MCF 10A (cell line): Measurements from ENCODE around the gene B3GNT3. TPM values are rescaled to one million over a fixed set of nuclear protein-coding genes. Genes with fewer than 3 reads are reported as not detected.

Source experiments
- BruUV-seq: library from RNA; stranded (reverse); fragments of 400-500 nt; replicated peaks from 2 replicates; lab custom pipeline; 2021; lab: Mats Ljungman, UMichigan
- CTCF ChIA-PET: fragments of 300-600 bp; sonication (Branson Sonifier 250); formaldehyde crosslinking; extraction: SDS; loops from one replicate; lab custom pipeline; 2021; ENCODE audit warnings: antibody characterized with exemption, inconsistent platforms; lab: Yijun Ruan, JAX
- POLR2A ChIA-PET: fragments of 300-600, 350-650 bp; sonication (Branson Sonifier 250); formaldehyde crosslinking; extraction: SDS; loops from one replicate; lab custom pipeline; 2020; ENCODE audit warnings: antibody characterized with exemption, inconsistent platforms; lab: Yijun Ruan, JAX
- DNase-seq: peaks from one replicate; pipeline ENCODE4 v3.0.0-alpha.2; 2018; ENCODE audit not compliant: unreplicated experiment
- H3K27ac Mint-ChIP-seq: one replicate; pipeline ENCODE4 v1.8.0; 2022; ENCODE audit warnings: mild to moderate bottlenecking, low read depth, mixed read lengths; ENCODE audit not compliant: unreplicated experiment
- H3K27me3 Mint-ChIP-seq: one replicate; pipeline ENCODE4 v1.8.0; 2022; ENCODE audit warnings: mixed read lengths; ENCODE audit not compliant: insufficient read depth, unreplicated experiment
- H3K36me3 Mint-ChIP-seq: one replicate; pipeline ENCODE4 v1.8.0; 2022; ENCODE audit warnings: mild to moderate bottlenecking, moderate library complexity, mixed read lengths; ENCODE audit not compliant: insufficient read depth, unreplicated experiment
- H3K4me1 Mint-ChIP-seq: one replicate; pipeline ENCODE4 v1.8.0; 2022; ENCODE audit warnings: mixed read lengths; ENCODE audit not compliant: insufficient read depth, unreplicated experiment
- H3K4me3 Mint-ChIP-seq: one replicate; pipeline ENCODE4 v1.8.0; 2022; ENCODE audit warnings: mild to moderate bottlenecking, moderate library complexity, mixed read lengths; ENCODE audit not compliant: unreplicated experiment
- H3K9me3 Mint-ChIP-seq: one replicate; pipeline ENCODE4 v1.8.0; 2022; ENCODE audit warnings: mixed read lengths; ENCODE audit not compliant: unreplicated experiment
- CTCF ChIP-seq: fragments of 200-600 bp; IDR thresholded peaks from one replicate; pipeline ENCODE4 v1.8.0; 2022; ENCODE audit warnings: antibody characterized with exemption, mild to moderate bottlenecking; ENCODE audit not compliant: unreplicated experiment
- intact Hi-C: fragments of 100-400 bp; cut with micrococcal nuclease; formaldehyde crosslinking; loops from 2 replicates; pipeline ENCODE4 v1.14.1; 2022
- total RNA-seq: library from RNA; stranded (reverse); gene quantifications from 2 replicates; pipeline ENCODE4 v1.2.3, GENCODE V29; 2022

The B3GNT3 gene
- total RNA-seq, 1 experiment from 2014 or later: 0.40 TPM

GRCh38 chr19:17861542-17862402 lies 66.8 kb downstream of the B3GNT3 start:
- TF ChIP-seq CTCF: no peak
- no TSS peak for BruUV-seq
- DNase-seq: peak; percentile 24
- peaks cover 69% of the 10 kb centered on the region for H3K36me3 Mint-ChIP-seq
- intact Hi-C loops: no loop called here
- ChIA-PET CTCF (interaction anchor here (1.2 to 5.0 kb wide), 3 partner anchors 9 to 76 kb away, joined by 3 to 58 read pairs (median 37); partner anchors contain the start of genes CCDC124 and SLC5A5), POLR2A (interaction anchor here (0.6 to 4.2 kb wide), 7 partner anchors 11 to 524 kb away, joined by 3 to 223 read pairs (median 3); partner anchors contain the start of gene CCDC124)
- no peaks in the 10 kb centered on the region for H3K9me3 Mint-ChIP-seq
- peak overlapping the region; percentile 99 for H3K27ac Mint-ChIP-seq
- no peaks in the 10 kb centered on the region for H3K27me3 Mint-ChIP-seq
- peaks cover 28% of the 10 kb centered on the region for H3K4me1 Mint-ChIP-seq
- H3K4me3 Mint-ChIP-seq: peak overlapping the region; percentile 98

GRCh38 chr19:17862711-17863519 lies 68.0 kb downstream of the B3GNT3 start:
- TF ChIP-seq CTCF: no peak
- intact Hi-C loops: no loop called here
- Mint-ChIP-seq H3K9me3 (no peaks in the 10 kb centered on the region), H3K36me3 (peaks cover 72% of the 10 kb centered on the region), H3K27ac (no peak overlapping the region), H3K27me3 (no peaks in the 10 kb centered on the region), H3K4me3 (peak overlapping the region; percentile 98), H3K4me1 (peaks cover 28% of the 10 kb centered on the region)
- POLR2A ChIA-PET: interaction anchor here (3.8 to 4.2 kb wide), 2 partner anchors 69 to 71 kb away, joined by 82 to 223 read pairs; partner anchors contain the start of gene CCDC124
- peak; percentile 15 for DNase-seq
- CTCF ChIA-PET: interaction anchor here (2.5 kb wide), 1 partner anchor 70 kb away, joined by 17 read pairs; the partner anchor contains the start of gene CCDC124
- BruUV-seq: no TSS peak

Other genes starting within 250 kb of the B3GNT3 start
- 103 and 107 TPM in 2 replicates for gene COLGALT1, start 239.5 kb upstream of the B3GNT3 start, total RNA-seq
- gene UNC13A, start 106.8 kb upstream of the B3GNT3 start, total RNA-seq: 0.15 and 0.21 TPM in 2 replicates
- gene MAP1S, start 75.7 kb upstream of the B3GNT3 start, total RNA-seq: 47.1 and 58.3 TPM in 2 replicates
- 0.10 and 0.23 TPM in 2 replicates for gene FCHO1, start 43.7 kb upstream of the B3GNT3 start, total RNA-seq
- not detected in 2 replicates for gene INSL3, start 26.4 kb downstream of the B3GNT3 start, total RNA-seq
- gene JAK3, start 52.8 kb downstream of the B3GNT3 start, total RNA-seq: not detected in 2 replicates
- 3,250 and 3,372 TPM in 2 replicates for gene RPL18A, start 64.8 kb downstream of the B3GNT3 start, total RNA-seq
- gene SLC5A5, start 76.8 kb downstream of the B3GNT3 start, total RNA-seq: not detected in 2 replicates
- 122 and 131 TPM in 2 replicates for gene CCDC124, start 137.9 kb downstream of the B3GNT3 start, total RNA-seq
- gene KCNN1, start 172.0 kb downstream of the B3GNT3 start, total RNA-seq: not detected in 2 replicates
- gene ARRDC2, start 213.0 kb downstream of the B3GNT3 start, total RNA-seq: 14.1 and 18.8 TPM in 2 replicates